GM12865 (cell line): ENCODE measurements around the gene PRKCH.

Experiments used
- DNase-seq: peaks from one replicate; pipeline ENCODE4 v3.0.0; 2010; ENCODE audit warnings: low read depth
- H3K4me3 ChIP-seq: 2 replicates; pipeline ENCODE4 v1.5.1; 2011; ENCODE audit warnings: mild to moderate bottlenecking, low read depth, low read length, control low read depth
- CTCF ChIP-seq: IDR thresholded peaks from 2 replicates; pipeline ENCODE4 v1.5.1; 2011; ENCODE audit warnings: low read length, control low read depth, low read depth, inconsistent platforms; ENCODE audit not compliant: insufficient read depth; ENCODE audit errors: missing control alignments

PRKCH gene

GRCh38 chr14:61320806-61321384 lies 484 bp upstream of the PRKCH start:
- TF ChIP-seq CTCF, result no peak
- DNase-seq, result no peak
- H3K4me3 ChIP-seq, result peak overlapping the region; percentile 73

GRCh38 chr14:61322011-61322798 lies 826 bp downstream of the PRKCH start:
- peak overlapping the region; percentile 73 for H3K4me3 ChIP-seq
- no peak for TF ChIP-seq CTCF
- peak; percentile 31 for DNase-seq

- DNase-seq, result peak; percentile 44
- TF ChIP-seq CTCF, result no peak
- H3K4me3 ChIP-seq, result peak overlapping the region; percentile 73
Observed at GRCh38 chr14:61322799-61323290, 1.5 kb downstream of the PRKCH start.

GRCh38 chr14:61323970-61324369 lies 2.6 kb downstream of the PRKCH start:
- no peak for DNase-seq
- no peak for TF ChIP-seq CTCF
- peak overlapping the region; percentile 73 for H3K4me3 ChIP-seq

- no peak for TF ChIP-seq CTCF
- no peak for DNase-seq
- H3K4me3 ChIP-seq, result no peak overlapping the region
Observed at GRCh38 chr14:61325166-61325565, 3.8 kb downstream of the PRKCH start.

- no peak for DNase-seq
- no peak for TF ChIP-seq CTCF
- H3K4me3 ChIP-seq, result no peak overlapping the region
Observed at GRCh38 chr14:61326146-61326545, 4.8 kb downstream of the PRKCH start.
